HG03159 (cell line): ENCODE data around the gene ASCL5.

Experiments
- ATAC-seq: cut with Tn5 transposase; IDR thresholded peaks from one replicate; pipeline ENCODE4 v1.9.1; 2021; ENCODE audit warnings: mild to moderate bottlenecking, moderate library complexity; ENCODE audit not compliant: unreplicated experiment

ASCL5 gene

DNA sequence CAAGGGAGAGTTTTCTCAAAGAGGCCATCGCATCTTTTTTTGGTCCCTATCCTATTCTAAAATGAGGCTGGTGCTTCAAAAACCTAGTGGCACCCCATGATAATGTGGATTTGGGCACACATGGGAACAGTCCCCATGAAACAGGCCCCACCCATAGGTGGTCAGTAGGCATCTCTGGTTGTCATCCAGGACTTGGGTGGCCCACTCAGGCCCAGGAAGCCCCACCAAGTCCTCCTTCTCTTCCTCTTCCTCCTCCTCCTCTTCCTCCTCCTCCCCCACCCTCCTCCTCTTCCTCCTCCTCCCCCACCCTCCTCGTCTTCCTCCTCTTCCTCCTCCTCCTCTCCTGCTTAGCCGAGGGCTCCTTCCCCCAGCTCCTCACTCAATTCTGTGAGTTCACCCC, 15.3 kb downstream of the ASCL5 start:
- ATAC-seq: no peak

DNA sequence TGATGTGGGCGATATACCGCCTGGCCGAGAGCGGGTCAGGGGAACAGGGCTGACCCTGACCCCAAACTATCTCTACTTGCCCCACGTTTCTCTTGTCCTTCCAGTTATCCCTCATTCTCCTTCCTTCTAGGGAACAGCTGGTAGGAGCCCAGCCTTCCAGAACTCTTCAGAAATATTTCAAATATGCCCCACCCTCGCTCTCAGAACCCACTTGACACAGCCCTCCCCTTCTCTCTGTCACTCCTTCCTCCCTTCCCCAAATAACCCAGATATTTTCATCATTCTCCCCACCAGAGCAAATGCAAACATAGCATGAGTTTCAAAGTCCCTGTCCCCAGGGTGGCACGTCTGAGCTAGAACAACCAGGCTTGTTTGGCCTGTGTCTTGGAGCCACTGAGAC, 15.8 kb downstream of the ASCL5 start:
- ATAC-seq: no peak

DNA sequence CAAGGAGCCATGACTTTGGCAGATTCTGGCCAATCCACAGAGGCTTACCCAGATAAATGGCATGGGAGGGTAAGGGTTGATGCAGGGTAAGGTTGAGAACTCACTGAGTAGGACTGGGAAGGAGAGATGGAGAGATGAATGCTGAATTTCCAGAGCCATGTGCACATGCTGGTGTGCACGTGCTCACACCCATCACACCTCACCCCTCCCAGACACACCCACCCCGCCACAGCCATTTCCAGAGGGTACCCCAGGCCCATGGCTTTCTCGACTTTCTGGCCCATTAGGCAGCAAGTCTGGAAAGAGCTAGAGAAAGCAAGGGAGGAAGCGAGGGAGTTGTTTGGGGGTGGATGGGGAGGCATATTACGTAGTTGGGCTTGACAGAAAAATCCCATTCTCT, 16.4 kb downstream of the ASCL5 start:
- ATAC-seq: no peak

DNA sequence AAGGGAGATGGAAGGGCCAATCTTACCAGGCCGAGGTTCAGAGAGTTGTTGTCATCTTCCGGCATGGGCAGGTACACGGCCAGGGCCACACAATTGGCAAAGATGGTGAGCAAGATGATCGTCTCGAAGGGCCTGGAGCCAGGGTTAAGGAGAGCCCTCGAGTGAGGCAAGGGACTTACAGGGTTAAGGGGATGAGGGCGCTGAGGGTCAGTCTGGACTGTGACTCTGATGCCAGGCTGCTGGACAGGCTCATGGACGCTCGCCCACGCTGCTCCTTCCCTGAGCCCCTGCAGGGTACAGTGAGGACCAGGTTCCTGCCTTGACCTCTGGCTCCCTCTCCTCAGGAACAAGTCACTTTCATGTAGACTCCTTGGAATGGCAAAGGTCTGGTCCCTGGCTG, 16.8 kb downstream of the ASCL5 start:
- ATAC-seq: no peak

DNA sequence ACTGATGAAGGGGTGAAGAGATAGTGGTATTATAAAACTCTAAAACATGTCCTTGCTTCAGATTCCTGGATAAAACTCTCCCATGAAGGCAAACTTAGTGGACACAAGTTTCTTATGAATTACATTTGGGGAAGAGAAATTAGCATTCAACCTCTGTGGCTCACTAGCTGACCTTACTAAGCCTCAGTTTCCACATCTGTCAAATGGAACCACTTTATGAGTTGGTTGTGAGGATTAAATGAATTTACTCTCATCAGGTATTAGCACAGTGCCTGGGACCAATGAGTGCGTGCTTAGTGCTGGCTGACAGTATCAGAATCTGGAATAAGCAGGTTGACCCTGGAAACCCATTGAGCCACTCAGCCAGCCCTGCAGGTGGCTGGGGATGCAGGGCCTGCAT, 17.3 kb downstream of the ASCL5 start:
- ATAC-seq: no peak

DNA sequence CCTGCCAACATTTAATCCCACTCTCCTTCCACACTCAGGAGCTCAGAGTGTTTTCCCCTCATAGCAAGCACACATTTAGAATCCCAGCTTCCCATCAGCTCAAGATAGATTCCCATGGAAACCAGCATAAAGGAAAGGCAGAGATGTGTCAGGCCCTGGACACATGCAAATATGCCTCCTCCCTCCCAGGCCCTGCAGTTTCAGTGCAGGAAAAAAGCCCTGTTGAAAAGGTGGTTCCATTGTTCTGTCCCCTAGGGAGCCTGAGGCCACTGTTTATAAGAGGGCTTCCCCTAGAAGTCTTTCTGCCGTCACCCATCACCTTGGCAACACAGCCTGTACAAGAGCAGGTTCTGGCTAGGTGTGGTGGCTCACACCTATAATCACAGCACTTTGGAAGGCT, 18.4 kb downstream of the ASCL5 start:
- ATAC-seq: no peak

DNA sequence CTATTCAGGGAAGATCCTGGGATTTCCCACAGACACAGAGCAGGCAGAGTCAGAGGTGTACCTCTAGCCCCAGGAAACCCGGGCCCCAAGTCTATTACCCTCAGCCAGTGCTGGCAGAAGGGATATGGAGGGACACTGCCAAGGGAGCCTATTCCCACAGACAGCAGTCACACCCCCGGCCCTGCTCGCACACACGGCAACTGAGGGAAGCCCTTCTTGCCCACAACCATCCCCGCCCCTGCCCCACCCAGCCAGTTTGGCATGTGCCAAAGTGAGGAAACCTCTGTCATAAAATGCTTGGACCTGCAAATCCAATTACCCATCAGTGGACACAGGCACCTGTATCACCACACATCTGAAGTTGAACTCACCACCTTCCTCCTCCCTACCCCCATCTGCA, 21.3 kb downstream of the ASCL5 start:
- no peak for ATAC-seq

DNA sequence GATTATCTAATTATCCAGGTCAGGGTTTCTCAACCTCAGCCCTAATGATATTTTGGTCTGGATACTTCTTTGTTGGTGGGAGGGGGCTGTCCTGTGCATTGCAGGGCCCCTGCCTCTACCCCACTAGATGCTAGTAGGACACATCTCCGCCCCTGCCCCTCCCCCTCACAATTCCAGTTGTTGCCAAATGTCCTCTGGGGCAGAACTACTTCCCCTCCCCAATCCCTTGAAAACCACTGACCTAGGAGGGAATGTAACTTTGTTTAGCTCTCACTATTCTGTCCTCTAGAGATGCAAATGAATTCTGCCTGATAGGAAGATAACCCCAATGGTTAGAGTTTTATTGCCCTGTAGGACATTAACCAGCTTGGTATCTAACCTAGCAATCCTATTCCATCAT, 22.8 kb downstream of the ASCL5 start:
- no peak for ATAC-seq

DNA sequence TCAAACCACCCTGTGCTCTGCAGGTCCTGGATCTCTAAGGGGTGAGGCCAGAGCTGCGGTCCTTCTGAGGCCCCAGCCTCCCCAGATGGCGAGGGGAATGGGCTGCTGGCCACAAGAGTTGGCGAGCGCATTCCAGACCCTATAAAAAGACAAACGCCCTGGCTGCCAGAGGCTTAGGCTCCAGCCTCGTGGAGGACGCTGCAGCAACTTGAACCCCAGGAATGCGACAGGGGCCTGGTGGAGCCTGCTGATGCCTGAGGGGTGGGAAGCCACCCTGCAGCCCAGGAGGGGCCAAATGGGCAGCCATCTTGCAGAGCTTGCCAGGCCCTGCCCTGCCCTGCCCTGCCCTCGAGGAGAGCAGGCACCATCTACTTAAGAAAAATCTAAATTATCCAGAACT, 23.3 kb downstream of the ASCL5 start:
- ATAC-seq: no peak

DNA sequence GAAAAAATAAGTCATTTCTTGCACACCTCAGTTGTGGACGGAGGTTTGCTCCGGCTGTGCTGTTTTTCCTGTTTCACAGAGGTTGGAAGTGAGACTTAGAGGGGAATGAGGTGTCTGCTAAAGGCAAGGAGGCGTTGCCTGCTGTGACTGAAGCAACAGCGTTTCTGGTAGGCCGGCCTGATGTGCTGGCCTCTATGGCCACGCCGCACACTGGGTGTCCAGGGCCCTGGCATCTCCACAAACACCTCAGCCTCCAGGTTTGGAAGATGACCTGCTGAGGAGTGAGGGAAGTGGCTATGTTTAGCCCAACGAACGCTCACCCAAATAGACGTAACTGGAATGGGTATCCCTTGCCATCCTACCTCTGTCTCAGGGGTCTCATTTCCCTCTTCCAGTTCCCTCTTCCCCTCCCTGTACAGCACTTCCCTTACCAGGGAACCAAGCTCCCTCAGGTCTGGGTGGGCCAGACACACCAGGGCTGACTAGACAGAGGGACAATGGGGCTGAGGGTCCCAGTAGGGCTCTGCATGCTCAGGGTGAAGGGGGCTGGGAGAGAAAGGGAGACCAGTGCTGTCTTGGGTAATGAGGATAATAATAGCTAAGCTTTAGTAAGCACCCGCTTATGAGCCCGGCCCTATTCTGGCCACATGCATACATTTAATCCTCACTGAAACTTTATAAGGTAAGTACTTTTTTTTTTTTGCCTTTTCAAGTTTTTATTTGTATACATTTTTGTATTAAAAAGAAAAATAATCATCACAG, 26.6 kb downstream of the ASCL5 start:
- no peak for ATAC-seq

DNA sequence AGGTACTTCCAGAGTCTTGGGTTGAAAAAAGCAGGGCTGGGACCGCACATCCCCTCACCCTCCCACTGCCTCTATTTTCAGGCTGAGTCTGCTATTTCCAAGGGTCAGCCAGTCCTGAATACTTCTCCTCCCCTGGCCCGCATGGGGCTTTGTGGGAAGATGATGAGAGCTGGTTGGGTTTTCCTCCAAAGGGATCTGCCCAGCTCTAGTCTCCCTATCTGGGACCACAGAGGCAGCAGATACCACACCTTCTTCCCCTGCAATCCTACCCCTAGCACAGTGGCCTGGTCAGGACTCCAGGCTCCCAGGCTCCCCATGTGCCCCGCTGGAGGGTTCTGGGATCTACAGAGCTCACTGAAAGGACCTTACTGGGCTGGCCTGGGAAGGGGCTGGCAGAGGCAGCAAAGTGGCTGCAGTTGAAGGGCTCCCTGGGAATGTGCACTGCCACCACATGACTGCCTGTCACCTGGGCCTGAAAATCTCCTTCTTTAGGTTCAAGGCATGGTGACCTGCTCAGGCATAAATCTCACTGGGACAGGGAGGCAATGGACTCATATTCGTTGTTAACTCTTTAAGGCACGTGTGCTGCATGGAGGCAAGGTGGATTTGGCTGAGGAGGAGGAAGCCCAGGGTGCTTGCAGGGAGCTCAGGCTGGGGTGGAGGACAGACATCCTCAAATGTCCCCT, 27.8 kb downstream of the ASCL5 start:
- ATAC-seq: no peak

DNA sequence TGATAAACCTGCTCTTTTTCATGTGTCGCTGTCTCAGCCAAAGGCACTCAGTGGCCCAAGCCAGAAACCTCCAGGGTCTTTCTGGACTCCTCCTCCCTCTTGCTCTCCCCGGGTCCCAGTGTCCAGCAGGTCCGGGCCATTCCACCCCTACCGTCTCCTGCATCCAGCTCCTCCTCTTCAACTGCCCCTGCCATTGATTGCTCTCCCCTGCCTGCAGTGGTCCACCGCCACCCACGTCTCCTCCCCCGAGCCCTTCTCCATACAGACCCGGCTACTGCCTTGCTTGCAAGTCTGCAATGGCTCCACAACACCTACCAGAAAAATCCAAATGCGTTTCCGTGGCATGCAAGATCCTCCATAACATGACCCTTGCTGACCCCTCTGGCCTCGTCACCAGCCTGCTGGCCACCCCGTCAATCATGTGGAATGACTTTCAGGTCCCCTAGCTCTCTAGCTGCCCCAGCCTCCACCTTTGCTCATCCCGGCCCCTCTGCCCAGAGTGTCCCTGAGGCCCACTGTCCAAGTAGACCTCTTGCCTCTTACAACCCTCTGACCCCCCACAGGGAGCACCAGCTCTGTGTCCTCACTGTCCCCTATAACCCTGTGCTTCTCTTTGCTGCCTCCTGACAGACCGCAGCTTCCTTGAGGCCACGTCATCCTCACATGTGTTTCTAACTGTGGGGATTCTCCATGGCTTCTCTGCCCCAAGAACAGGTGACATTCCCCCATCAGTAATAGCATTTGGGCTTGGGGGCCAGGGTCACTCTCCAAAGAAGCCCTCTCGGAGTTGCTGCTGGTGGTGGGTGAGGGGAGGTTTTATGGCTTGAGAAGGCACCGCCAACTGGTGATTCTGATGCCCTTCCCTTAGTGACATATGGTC, 29.8 kb downstream of the ASCL5 start:
- ATAC-seq: no peak

DNA sequence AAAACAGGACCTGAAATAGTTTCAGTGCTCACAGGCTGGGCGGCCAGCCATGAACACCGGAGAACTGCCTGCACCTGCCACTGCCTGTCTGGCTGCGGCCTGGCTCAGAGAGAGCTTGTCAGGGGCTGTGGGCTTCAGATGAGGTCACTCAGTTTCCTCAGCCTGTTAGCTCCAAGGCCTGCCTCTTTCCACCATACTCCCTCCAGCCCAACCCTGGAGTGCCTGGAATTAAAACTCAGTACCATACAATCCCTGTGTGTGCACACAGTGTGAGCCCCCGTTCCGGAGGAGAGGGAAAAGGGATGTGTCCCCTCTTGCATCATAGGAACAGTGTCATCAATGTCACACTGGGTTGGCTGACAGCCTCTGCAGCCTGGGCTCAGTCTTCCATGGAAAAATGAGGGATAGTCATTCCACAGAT, 30.9 kb downstream of the ASCL5 start:
- ATAC-seq: no peak

DNA sequence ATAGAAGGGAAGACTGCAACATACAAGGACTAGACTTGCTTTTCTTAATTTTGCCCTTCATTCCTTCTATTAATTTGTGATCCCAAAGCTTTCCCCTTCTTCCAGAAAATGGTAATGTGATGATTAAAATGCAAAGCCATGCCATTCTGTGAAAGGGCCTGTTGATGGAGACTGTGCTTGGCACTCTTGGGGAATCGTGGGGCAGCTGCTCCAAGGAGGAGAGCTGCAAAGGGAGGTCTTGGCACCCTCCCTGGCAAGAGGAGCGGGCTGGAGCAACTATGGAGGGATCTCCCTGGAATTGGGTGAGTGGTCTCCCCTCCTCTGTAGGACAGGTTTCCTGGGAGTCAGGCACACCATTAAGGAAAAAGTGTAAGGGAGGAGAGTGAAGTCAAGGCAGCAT, 31.4 kb downstream of the ASCL5 start:
- no peak for ATAC-seq

DNA sequence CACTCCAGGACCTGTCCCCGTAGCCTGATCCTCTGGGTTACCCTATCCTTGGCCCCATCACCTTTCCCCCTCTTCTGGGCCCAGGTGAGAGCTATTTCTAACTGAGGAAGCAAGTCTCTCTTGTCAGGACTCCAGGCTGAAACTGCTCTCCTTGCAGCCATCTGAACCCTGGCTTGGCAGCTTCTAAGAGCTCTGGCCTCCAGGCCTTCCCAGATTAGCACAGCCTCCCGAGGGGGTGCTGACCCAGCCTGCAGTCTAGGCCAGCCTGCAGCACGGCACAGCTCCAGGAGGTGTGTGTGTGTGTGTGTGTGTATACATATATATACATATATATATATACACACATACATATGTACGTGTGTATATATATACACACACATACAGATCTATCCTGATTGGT, 32.2 kb downstream of the ASCL5 start:
- ATAC-seq: no peak

DNA sequence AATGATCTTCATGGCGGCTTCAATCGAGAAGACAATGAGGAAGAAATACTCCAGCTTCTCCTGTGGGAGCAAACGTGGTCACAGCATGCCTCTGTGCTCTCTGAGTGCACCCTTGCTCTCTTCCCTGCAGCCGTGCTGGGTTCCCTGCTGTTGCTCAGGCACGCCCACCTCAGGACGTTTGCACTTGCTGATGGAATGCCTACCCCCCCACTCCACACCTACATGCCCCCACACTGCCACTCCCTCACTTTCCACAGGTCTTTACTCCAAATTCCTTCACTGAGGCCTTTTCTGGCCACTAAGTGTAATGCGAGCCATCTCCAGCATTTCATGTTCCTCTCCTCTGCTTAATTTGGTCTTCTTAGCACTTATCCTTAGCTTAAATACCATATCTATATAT, 33.0 kb downstream of the ASCL5 start:
- ATAC-seq: no peak

DNA sequence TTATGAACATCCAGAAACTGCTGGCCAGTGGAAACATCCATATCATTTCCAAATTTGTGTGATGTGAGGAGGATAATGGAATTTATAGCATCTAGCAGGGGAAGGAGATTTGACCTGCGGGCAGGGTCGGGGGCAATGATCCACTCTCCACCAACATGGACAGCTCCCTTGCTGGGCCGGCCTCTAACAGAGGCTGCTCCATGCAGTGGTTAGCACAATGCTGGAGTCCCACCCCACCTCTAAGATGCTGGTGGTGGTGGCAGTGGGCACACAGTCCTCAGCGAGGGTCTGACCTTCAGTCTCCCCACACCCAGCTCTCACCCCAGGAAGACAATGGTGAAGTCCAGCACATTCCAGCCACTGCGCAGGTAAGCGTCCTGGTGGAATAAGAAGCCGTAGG, 33.4 kb downstream of the ASCL5 start:
- no peak for ATAC-seq

DNA sequence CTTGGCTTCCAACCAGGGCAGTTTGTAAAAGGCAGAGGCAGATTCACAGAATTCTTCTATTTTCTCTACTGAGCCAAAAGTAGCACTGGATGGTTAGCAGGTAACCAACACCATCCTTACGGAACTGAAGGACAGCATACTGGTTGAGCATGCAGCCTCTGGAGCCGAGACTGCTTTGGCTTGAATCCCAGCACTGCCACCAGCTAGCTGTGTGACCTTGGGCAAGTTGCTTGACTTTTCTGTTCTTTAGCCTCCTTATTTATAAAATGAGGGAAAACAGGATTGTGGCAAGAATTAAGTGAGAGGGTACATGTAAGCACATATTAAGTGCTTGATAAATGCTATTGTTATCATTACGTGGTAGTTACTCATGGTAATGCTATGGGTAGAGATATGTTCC, 34.2 kb downstream of the ASCL5 start:
- ATAC-seq: no peak

DNA sequence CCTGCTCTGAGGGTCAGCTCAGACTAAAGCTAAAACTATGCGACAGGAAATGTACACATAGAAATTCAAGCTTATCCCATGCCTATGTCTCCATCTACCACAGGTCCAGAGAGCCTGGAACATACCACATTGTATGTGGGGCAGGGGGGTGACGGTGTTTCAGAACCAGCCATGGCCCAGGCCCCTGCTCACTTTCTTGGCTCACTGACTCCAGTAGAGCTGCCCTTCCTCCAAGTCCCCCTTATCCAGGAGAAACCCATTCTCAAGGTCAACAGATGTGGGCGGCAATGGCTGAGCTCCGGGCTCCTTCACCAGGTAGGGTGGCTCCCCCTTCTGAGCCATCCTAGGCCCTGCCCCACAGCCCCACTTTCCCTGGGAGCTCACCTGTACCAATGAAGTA, 35.7 kb downstream of the ASCL5 start:
- ATAC-seq: no peak

DNA sequence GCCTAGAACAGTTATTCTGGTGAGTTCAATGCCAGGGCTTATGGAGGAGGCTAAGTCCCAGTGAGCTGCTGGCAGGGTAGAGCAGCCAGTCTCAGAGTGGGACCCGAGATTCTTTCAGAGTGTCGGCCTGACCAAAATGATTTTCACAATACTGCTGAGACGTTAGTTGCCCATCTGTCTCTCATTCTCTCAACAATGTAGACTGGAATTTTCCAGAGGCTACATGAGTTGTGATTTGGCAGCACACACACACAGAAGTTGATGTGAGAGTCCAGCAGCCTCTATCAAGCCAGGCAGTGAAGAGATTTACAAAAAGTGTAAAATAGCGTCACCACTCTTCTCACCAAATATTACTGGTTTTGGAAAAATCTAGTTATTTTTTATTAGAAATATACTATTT, 36.4 kb downstream of the ASCL5 start:
- no peak for ATAC-seq

DNA sequence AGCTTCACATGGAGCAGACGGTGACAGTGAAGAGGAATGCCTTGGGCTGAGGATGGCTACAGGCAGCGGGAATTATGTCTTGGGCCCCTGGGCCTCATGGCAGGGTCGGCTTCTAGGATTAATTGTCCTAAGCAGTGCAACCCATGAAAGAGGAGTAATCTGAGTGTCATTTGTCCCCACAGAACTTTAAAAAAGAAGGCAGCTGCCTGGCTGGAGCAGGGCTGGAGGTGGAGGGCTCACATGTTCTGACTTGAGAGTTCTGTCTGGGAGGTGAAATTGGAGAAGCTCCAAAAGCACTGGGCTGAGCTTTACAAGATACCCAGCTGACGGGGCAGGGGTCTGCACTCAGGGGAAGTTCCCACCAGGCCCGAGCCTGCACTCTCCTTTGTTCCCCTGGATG, 37.4 kb downstream of the ASCL5 start:
- no peak for ATAC-seq
